Body of pancreas (tissue), 4 donors: ENCODE data around the gene STPG3.

Experiments used
- CTCF ChIP-seq, 7 experiments: fragments of 450-650 bp in 4 of 7; fragments of 200-600 bp in 3 of 7; sonication (generic) in 3 of 7; IDR thresholded peaks; one replicate each; pipeline ENCODE4 v1.5.1; 2016 to 2019; ENCODE audit warnings: antibody characterized with exemption in 7 of 7
- POLR2A ChIP-seq, 3 donors: fragments of 450-650 bp; IDR thresholded peaks; one replicate each; pipeline ENCODE4 v1.6.1; 2016; ENCODE audit warnings: antibody characterized with exemption in 3 of 3, mild to moderate bottlenecking in 2 of 3

GRCh38 chr9:137286975-137287383 lies 35.9 kb downstream of the STPG3 start:
- peak; percentile 57 to 94 (median 86) for TF ChIP-seq CTCF (IDR thresholded peaks at IDR 0.05)
- TF ChIP-seq POLR2A (IDR thresholded peaks at IDR 0.05), result no peak
